Measurements from ENCODE around the gene SPATC1L. TPM values are rescaled to one million over a fixed set of nuclear protein-coding genes. Genes with fewer than 3 reads are reported as not detected.

SPATC1L gene
- total RNA-seq, 2 donors from 2014 or later: 6.2 to 6.9 TPM

DNA sequence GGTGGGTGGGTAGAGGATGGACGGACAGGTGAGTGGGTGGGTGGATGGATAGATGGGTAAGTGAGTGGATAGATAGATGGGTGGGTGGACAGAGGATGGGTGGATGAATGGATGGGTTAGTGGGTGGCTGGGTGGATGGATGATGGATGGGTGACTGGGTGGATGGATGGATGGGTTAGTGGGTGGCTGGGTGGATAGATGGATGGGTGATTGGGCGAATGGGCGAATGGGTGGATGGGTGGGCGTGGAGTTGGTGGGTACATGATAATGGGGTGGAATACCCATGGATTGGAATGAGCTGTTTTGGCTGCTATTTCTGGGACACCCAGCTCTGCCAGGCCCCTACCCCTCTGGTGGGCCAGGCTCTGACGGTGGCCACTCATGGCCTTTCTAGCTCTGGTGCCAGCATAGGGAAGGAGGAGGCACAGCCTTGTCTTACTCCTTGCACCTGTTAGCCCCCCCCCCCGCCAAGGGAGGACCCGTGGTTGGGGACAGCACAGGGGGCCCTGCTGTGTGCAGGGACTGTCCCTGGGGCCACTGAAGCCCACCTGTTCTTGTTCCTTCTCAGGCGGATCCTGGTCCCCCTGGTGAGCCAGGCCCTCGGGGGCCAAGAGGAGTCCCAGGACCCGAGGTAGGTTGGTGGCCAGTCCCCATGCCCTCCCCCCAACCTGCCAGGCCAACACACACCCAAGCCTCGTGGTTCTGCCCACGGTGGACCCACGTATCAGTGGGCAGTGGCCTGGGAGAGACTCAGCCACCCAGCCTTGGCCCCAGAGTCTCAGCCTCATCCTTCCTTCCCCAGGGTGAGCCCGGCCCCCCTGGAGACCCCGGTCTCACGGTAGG is 60.0 kb downstream of the SPATC1L start:
- Histone ChIP-seq H3K4me1 (no peaks in the 10 kb centered on the region), H3K27me3 (no peaks in the 10 kb centered on the region), H3K4me3 (no peak overlapping the region), H3K27ac (no peak overlapping the region), H3K9ac (ENCODE audit: low read depth in 2 of 2, low read length in 2 of 2) (no peak overlapping the region), H3K36me3 (no peaks in the 10 kb centered on the region), H3K9me3 (no peaks in the 10 kb centered on the region)
- no peak for DNase-seq
- intact Hi-C loops (cut with DNase I): no loop called here
- TF ChIP-seq, protein P1, sequence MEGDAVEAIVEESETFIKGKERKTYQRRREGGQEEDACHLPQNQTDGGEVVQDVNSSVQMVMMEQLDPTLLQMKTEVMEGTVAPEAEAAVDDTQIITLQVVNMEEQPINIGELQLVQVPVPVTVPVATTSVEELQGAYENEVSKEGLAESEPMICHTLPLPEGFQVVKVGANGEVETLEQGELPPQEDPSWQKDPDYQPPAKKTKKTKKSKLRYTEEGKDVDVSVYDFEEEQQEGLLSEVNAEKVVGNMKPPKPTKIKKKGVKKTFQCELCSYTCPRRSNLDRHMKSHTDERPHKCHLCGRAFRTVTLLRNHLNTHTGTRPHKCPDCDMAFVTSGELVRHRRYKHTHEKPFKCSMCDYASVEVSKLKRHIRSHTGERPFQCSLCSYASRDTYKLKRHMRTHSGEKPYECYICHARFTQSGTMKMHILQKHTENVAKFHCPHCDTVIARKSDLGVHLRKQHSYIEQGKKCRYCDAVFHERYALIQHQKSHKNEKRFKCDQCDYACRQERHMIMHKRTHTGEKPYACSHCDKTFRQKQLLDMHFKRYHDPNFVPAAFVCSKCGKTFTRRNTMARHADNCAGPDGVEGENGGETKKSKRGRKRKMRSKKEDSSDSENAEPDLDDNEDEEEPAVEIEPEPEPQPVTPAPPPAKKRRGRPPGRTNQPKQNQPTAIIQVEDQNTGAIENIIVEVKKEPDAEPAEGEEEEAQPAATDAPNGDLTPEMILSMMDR (IDR thresholded peaks at IDR 0.05): no peak

DNA sequence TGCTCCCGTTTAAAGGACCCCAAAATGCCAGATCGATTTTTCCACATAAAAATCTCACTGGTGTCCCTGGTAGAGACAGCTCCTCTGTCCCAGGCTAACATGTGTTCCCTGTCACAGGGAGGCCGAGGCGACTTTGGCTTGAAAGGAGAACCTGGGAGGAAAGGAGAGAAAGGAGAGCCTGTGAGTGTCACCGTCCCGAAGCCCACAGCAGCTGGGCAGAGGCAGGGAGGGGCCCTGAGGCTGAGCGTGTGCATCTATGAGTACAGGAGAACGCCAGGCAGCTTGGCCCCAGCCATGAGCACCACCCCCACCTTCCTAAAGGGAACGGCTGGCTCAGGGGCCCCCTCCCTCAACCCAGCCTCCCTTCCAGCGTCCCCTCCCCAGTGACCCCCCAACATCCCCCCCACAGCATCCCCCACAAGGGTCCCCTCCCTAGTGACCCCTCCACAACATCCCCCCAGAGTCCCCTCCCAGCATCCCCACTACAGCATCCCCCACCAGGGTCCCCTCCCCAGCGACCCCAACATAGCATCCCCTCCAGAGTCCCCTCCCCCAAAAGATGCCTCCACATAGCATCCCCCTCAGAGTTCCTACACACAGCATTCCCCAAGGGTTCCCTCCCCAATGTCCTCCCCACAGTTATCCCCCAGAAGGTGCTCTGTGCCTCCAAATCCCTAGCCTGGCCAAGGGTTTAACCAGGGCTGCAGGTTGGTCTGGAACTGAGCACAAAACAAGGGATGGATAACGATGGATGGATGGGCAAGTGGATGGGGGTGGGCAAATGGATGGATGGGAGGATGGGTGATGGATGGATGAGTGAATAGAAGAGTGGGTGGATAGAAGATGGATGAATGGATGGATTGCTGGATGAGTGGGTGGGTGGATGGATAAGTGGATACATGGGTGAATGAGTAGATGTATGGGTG is 61.2 kb downstream of the SPATC1L start:
- TF ChIP-seq, protein P1 (IDR thresholded peaks at IDR 0.05): no peak
- H3K27ac ChIP-seq: no peak overlapping the region
- H3K4me3 ChIP-seq: no peak overlapping the region
- intact Hi-C loops (cut with DNase I): no loop called here
- DNase-seq: no peak
- H3K36me3 ChIP-seq: no peaks in the 10 kb centered on the region
- no peaks in the 10 kb centered on the region for H3K27me3 ChIP-seq
- H3K9me3 ChIP-seq: no peaks in the 10 kb centered on the region
- no peaks in the 10 kb centered on the region for H3K4me1 ChIP-seq
- H3K9ac ChIP-seq (ENCODE audit: low read depth in 2 of 2, low read length in 2 of 2): no peak overlapping the region

DNA sequence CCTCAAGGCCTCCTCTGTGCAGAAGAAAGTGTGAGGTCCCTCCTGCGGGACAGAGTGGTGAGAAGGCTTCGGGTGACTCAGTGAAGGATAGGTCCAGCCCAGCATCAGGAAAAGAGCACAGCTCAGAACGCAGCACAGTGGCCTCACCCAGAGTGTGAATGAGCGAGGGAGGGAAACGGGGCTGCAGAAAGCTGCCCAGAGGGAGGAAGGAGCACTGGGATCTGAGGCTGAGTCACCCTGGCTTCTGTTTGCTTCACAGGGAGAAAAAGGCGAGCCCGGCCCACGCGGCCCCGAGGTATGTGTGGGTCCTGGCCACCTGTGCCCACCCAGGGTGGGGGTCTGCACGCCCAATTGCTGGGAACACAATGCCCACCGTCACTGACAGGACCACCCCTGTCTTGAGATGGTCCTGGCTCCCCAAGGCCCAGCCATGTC is 62.0 kb downstream of the SPATC1L start:
- no peak overlapping the region for H3K27ac ChIP-seq
- TF ChIP-seq, protein P1 (IDR thresholded peaks at IDR 0.05): no peak
- no peak for DNase-seq
- H3K9ac ChIP-seq (ENCODE audit: low read depth in 2 of 2, low read length in 2 of 2): no peak overlapping the region
- H3K36me3 ChIP-seq: no peaks in the 10 kb centered on the region
- H3K4me1 ChIP-seq: no peaks in the 10 kb centered on the region
- H3K27me3 ChIP-seq: no peaks in the 10 kb centered on the region
- no peak overlapping the region for H3K4me3 ChIP-seq
- H3K9me3 ChIP-seq: no peaks in the 10 kb centered on the region
- intact Hi-C loops (cut with DNase I): no loop called here

DNA sequence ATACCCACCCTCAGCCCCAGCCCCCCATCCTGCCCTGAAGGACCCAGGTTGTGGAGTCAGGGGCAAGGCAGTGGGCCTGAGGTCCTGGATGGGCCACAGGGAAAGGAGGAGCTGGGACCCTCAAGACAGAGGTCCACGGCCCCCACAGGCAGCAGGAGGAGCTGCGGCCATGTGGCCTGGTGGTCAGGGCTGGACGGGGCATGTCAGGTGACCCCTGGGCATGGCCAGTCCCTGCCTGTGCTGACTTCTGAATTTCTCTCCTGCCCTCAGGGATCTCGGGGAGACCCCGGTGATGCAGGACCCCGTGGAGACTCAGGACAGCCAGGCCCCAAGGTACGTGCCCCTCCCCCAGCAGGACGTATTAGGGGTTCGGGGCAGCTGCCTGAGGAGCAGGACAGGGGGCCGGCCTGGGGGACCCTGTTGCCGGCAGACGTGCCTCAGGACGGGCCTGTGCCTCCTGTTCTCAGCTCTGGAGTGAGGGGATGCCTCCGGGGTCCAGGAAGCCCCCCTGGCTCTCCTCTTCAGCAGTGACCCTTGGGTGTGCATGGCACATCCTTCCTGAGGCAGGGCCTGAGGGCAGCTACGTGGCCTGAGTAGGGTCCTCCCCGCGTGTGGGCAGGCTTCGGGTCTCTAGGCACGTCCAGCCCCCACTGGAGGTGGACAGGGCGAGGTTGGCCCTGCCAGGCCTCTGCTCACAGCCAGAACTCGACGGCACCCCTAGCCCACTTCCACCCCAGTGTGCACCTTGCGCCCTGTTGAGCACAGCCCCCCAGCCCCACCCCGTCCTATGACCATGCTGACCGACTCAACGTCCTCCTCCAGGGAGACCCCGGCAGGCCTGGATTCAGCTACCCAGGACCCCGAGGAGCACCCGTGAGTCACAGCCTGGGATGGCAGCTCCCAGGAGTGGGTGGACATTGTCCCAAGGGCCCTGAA is 62.7 kb downstream of the SPATC1L start:
- Histone ChIP-seq H3K4me3 (no peak overlapping the region), H3K27me3 (no peaks in the 10 kb centered on the region), H3K9me3 (no peaks in the 10 kb centered on the region), H3K27ac (no peak overlapping the region), H3K9ac (ENCODE audit: low read depth in 2 of 2, low read length in 2 of 2) (no peak overlapping the region), H3K4me1 (no peaks in the 10 kb centered on the region), H3K36me3 (no peaks in the 10 kb centered on the region)
- TF ChIP-seq, protein P1 (IDR thresholded peaks at IDR 0.05): no peak
- intact Hi-C loops (cut with DNase I): no loop called here
- no peak for DNase-seq
